HG03469 (cell line): ENCODE results near the gene CUL9.

Experiments
- ATAC-seq: cut with Tn5 transposase; IDR thresholded peaks from one replicate; pipeline ENCODE4 v1.9.1; 2021; ENCODE audit warnings: mild to moderate bottlenecking, moderate library complexity, moderate number of reproducible peaks; ENCODE audit not compliant: unreplicated experiment

Gene CUL9

DNA sequence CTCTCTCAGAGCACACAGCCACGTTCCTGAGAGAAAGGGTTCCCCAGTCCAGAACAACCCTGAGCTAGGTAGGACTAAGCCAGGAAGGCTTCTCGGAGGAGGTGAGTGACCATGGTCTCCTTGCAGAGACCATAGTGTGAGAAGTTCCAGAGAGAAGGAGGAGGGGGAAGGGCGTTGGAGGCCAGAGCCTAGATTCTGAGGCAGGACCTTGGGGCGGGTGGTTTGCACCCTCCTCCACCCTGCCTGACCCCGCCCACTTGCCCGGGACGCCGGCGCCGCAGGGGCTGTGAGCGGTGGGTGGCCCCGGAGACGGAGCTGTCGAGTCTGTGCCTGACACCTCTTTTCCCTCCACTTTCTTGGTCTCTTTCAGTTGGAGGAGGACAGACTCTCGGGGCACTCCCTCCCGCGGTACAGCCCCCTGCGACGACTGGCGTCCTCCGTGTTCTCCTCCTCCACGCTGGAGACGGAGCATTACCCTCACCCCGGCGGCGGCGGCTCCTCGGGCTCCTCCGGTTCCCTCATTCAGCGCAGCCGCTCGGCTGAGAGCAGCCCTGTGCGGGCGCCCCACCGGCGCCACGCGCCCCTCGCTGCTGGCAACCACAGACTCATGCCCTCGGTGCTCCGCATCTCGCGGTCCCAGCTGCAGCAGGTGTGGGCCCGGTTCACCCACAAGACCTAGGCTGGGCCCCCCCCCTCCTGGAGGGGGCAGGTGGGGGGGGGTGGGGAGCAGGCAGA is 87.4 kb downstream of the CUL9 start:
- ATAC-seq, result no peak

DNA sequence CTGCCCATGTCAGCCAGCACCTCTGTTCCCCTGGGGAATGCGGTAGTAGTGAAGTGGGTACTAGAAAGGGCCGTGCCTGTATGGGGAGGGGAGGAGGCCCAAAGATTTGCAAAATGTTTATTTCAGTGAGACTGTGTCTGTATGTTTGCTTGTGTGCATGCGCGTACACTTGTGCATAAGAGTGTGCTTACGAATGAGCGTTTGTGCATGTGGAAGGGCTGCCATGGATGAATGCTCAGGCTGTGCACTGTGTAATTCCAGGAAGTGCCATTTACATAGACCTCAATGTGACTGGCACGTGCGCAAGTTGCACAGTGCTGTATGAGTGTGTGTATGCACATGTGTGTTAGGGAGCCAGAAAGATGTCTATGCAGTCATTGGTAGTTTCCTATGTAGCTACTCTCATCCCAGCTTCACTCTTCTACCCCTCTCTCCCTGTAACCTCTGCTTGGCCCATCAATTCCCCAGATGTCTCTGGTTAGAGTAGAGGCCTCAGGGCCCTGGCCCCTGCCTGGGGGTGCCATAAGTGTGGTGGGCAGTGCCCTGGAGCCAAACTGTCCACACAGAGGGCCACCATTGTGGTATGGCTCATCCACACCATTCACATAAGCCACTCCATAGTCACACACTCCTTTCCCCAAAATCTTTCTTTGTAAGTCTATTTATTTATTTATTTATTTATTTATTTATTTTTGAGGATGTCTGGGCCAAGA is 89.3 kb downstream of the CUL9 start:
- no peak for ATAC-seq

GRCh38 chr6:43271944-43272343 is 89.9 kb downstream of the CUL9 start:
- no peak for ATAC-seq

GRCh38 chr6:43273707-43274106 is 91.7 kb downstream of the CUL9 start:
- ATAC-seq, result no peak
